Subcutaneous adipose tissue (tissue), 4 donors: ENCODE data around the gene FHAD1. TPM values are rescaled to one million over a fixed set of nuclear protein-coding genes. Genes with fewer than 3 reads are reported as not detected.

Experiments used
- CTCF ChIP-seq: fragments of 450-650 bp; IDR thresholded peaks from one replicate; pipeline ENCODE4 v1.5.1; 2016; ENCODE audit warnings: low read depth, mild to moderate bottlenecking, control low read depth, antibody characterized with exemption, moderate library complexity
- total RNA-seq, 4 donors: library from RNA; depleted of rRNA; stranded (reverse); fragments of >200 nt; gene quantifications; one replicate each; pipeline ENCODE4 v1.1.0, GENCODE V29; 2016

Gene FHAD1
- total RNA-seq, 4 donors from 2014 or later, result 1.1 to 1.7 TPM; not detected in 2

DNA sequence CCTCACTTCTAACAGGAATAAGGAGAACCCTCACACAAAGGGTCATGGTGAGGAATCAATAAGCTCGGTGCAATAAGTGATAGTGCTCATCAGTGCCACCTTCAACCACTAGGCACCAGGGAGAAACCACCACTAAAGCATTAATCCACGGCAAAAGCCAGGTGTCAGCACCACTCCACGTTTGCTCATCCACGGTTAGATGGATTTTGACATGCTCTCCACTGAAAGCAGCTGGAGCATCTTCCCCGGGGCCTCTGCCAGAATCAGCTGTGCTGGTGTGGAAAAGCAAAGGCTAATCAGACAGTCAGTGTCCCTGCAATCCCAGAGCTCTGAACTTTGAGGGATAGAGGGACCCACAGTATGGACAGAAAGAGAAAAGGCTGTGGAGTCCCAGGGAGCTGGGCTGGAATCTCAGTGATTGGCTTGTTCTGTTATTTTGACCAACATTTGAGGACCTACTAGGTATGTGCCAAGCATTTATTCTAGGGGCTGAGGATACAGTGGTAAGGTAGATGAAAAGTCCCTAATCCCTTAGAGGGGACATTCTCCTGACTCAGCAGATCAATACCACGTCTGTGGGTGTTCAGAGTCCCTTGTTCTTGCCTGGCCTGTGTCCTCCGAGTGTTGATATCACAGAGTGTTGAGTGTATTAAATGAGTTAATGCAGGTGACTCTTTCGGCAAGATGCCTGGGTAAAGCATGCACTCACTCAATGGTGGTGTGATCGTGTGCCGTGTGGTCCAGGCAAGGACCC lies 41.3 kb downstream of the FHAD1 start:
- no peak for TF ChIP-seq CTCF

DNA sequence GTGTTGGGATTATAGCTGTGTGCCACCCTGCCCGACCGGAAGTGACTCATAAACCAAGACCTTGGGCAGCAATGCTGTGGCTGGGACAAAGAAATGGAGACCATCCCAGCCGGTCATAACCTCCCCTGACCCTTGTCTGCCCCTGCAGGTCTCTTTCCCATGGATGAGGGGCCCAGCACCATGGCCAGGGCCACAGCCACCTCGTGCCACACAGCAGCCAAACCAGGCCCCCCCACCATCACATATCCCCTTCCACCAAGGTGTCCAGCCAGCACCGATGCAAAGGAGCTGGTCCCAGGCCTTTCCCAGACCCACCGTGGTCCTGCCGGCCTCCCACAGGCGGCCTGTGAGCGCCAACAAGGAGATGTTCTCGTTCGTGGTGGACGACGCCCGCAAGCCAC lies 42.2 kb downstream of the FHAD1 start:
- no peak for TF ChIP-seq CTCF

DNA sequence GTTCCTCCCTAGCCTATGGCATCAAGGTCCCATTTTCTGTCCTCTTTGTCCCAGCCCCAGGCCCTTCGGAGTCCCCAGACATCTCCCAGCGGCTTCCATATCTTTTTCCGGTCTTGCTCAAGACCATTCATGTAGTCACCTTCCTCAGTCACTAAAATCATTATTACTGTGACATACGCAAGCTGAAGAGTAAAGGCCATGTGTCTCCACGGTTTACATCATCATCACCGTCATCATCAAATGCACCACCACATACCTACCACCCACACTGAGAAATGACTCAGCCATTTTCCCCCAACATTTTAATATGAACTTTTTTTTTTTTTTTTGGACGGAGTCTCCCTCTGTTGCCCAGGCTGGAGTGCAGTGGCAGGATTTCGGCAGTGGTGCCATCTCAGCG lies 43.4 kb downstream of the FHAD1 start:
- no peak for TF ChIP-seq CTCF

DNA sequence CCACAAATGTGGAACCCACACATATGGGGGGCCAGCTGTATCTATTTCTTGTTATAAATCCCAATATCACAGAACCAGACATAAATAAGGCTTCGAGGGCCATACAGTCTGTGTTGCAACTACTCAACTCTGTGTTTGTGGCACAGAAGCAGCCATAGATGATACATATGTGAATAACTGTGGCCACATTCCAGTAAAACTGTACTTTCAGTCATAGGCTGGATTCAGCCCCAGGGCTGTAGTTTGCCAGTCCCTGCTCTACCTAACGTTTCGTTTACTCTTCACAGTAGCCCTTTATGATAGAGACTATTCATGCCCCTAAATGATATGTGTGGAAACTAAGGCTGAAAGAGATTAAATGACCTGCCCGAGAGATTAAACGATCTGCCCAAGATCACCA lies 48.7 kb downstream of the FHAD1 start:
- TF ChIP-seq CTCF, result no peak

DNA sequence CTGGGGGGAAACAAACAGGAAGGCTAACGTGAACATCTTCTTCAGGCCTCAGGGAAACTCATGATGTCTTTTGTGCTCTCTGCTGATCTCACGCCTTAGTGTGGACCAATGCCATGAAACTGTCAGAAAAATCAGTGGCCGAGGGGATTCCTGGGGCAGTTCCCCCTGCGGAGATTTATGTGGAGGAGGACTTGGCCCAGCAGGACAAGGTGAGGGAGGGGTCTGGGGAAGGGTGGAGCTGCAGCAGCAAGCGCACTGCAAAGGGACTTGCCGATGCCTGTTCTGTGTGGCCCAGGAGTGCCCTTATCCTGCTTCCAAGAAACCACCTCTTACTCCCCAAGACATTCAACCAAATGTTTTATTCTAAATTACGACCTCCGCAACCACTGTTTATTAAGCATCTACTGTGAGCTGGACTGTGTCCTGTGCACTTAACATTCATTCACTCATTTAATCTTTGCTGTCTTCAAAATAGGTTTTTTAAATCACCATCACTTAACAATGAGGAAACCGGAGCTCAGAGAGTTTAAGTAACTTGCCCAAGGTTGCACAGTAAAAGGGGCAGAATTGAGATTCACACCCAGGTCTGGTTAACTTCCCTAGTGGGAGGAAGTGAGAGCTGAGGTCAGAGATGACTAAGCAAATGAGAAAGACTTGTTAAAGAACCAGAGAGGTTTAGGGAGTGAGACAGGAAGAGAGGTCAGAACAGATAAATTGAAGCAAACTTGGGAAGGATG lies 49.7 kb downstream of the FHAD1 start:
- no peak for TF ChIP-seq CTCF

GRCh38 chr1:15299179-15299578 lies 52.2 kb downstream of the FHAD1 start:
- no peak for TF ChIP-seq CTCF

GRCh38 chr1:15299806-15300205 lies 52.8 kb downstream of the FHAD1 start:
- no peak for TF ChIP-seq CTCF
